ENCODE results near the gene ATP1B4. TPM values are rescaled to one million over a fixed set of nuclear protein-coding genes. Genes with fewer than 3 reads are reported as not detected.
"Not testable (repeated sequence)": the region's sequence is repeated elsewhere in the genome, so short reads cannot be mapped to it uniquely, and the experiment has no call there.

ATP1B4 gene
- polyA plus RNA-seq, 1 experiment: not detected

- Histone ChIP-seq H3K27me3 (ENCODE audit: control insufficient read depth, insufficient read depth, low read length) (no peaks in the 10 kb centered on the region), H3K4me3 (ENCODE audit: low read depth, low read length) (no peak overlapping the region), H3K36me3 (ENCODE audit: control insufficient read depth, insufficient read depth, low read length) (no peaks in the 10 kb centered on the region)
- TF ChIP-seq CTCF (IDR thresholded peaks at IDR 0.05; ENCODE audit: insufficient read depth, low read depth, low read length): no peak
- no peak for DNase-seq (ENCODE audit: low read depth)
- POLR2A ChIA-PET: no interaction called here
- CTCF ChIA-PET: no interaction called here
Observed at GRCh38 chrX:120336899-120337298, 25.0 kb upstream of the ATP1B4 start.

GRCh38 chrX:120344566-120344965, 17.3 kb upstream of the ATP1B4 start:
- H3K36me3 ChIP-seq (ENCODE audit: control insufficient read depth, insufficient read depth, low read length); POLR2A ChIA-PET; H3K4me3 ChIP-seq (ENCODE audit: low read depth, low read length); DNase-seq (ENCODE audit: low read depth); H3K27me3 ChIP-seq (ENCODE audit: control insufficient read depth, insufficient read depth, low read length); CTCF ChIA-PET: not testable (repeated sequence)

GRCh38 chrX:120350450-120351138, 11.3 kb upstream of the ATP1B4 start:
- Histone ChIP-seq H3K27me3 (ENCODE audit: control insufficient read depth, insufficient read depth, low read length) (no peaks in the 10 kb centered on the region), H3K4me3 (ENCODE audit: low read depth, low read length) (no peak overlapping the region), H3K36me3 (ENCODE audit: control insufficient read depth, insufficient read depth, low read length) (no peaks in the 10 kb centered on the region)
- ChIA-PET POLR2A (no interaction called here), CTCF (no interaction called here)
- TF ChIP-seq CTCF (IDR thresholded peaks at IDR 0.05; ENCODE audit: insufficient read depth, low read depth, low read length): no peak
- DNase-seq (ENCODE audit: low read depth): no peak

GRCh38 chrX:120356084-120356483, 5.8 kb upstream of the ATP1B4 start:
- no peak for TF ChIP-seq CTCF (IDR thresholded peaks at IDR 0.05; ENCODE audit: insufficient read depth, low read depth, low read length)
- ChIA-PET CTCF (interaction anchor here (0.7 kb wide), 1 partner anchor 370 kb away, joined by 3 read pairs; no protein-coding TSS in a partner anchor), POLR2A (no interaction called here)
- H3K27me3 ChIP-seq (ENCODE audit: control insufficient read depth, insufficient read depth, low read length): no peaks in the 10 kb centered on the region
- DNase-seq (ENCODE audit: low read depth): no peak
- no peak overlapping the region for H3K4me3 ChIP-seq (ENCODE audit: low read depth, low read length)
- H3K36me3 ChIP-seq (ENCODE audit: control insufficient read depth, insufficient read depth, low read length): no peaks in the 10 kb centered on the region

DNA sequence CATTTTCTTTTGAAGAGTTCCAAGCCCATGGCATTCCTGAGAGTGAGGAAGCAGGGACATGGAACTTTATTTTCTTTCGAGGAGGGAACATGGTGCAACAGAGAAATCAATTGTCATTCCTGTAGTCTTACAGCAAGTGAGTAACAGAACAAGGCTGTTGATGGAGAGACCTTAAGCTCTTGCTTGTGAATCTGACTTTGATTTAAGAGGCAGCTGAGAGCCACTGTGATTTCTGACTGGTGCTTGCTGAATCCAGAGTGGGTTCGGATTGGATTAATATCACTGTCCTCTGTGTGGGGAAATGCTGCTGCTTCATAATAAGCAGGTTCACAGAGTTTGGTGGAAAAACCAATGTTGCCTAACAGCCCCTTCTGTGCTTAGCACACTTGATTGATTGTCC, 4.7 kb upstream of the ATP1B4 start:
- DNase-seq (ENCODE audit: low read depth): no peak
- POLR2A ChIA-PET: no interaction called here
- CTCF ChIA-PET: no interaction called here

More for the DNA sequence above, 4.7 kb upstream of the ATP1B4 start:
- Histone ChIP-seq H3K36me3 (ENCODE audit: control insufficient read depth, insufficient read depth, low read length) (no peaks in the 10 kb centered on the region), H3K4me3 (ENCODE audit: low read depth, low read length) (no peak overlapping the region), H3K27me3 (ENCODE audit: control insufficient read depth, insufficient read depth, low read length) (no peaks in the 10 kb centered on the region)
- TF ChIP-seq CTCF (IDR thresholded peaks at IDR 0.05; ENCODE audit: insufficient read depth, low read depth, low read length): no peak
